ENCODE results near the gene LCN10.
A peak's percentile ranks its signal among the peaks of the same experiment; 100 is the strongest.
"Not testable (repeated sequence)": the region's sequence is repeated elsewhere in the genome, so short reads cannot be mapped to it uniquely, and the experiment has no call there.

Gene LCN10

GRCh38 chr9:136709454-136710109, 33.2 kb downstream of the LCN10 start:
- Histone ChIP-seq H4K20me1 (peaks cover 0 to 17% (median 0%) of the 10 kb centered on the region in 11 experiments; a peak in 5 of 22 replicates), H3K27me3 (peaks cover 0 to 15% (median 0%) of the 10 kb centered on the region in 11 experiments; a peak in 2 of 22 replicates), H3K9me3 (replicated peaks in 1 of 11) (no peaks in the 10 kb centered on the region), H3K4me3 (no peak overlapping the region), H3K4me1 (peaks cover 44 to 88% (median 73%) of the 10 kb centered on the region in 10 experiments), H3K9ac (no peak overlapping the region), H3K27ac (no peak overlapping the region), H3K4me2 (peak overlapping the region in 9 of 11 experiments; percentile 43 to 99 (median 64); a peak in 18 of 22 replicates), H3K36me3 (no peaks in the 10 kb centered on the region; a peak in 2 of 22 replicates)
- no peak for TF ChIP-seq Cebpa-rat (IDR thresholded peaks at IDR 0.05)

GRCh38 chr9:136707849-136708517, 34.8 kb downstream of the LCN10 start:
- Histone ChIP-seq H3K4me2 (peak overlapping the region; percentile 23 to 99 (median 59)), H3K36me3 (no peaks in the 10 kb centered on the region), H3K9me3 (replicated peaks in 1 of 11) (no peaks in the 10 kb centered on the region), H3K4me3 (no peak overlapping the region), H3K27me3 (peaks cover 0 to 14% (median 0%) of the 10 kb centered on the region in 11 experiments; a peak in 2 of 22 replicates), H3K4me1 (peaks cover 44 to 88% (median 73%) of the 10 kb centered on the region in 10 experiments), H4K20me1 (peaks cover 0 to 8% (median 0%) of the 10 kb centered on the region in 11 experiments; a peak in 4 of 22 replicates), H3K27ac (peak overlapping the region in 7 of 11 experiments; percentile 1 to 58 (median 40); a peak in 7 of 22 replicates), H3K9ac (peak overlapping the region in 4 of 11 experiments; percentile 3 to 50 (median 26); a peak in 4 of 22 replicates)
- TF ChIP-seq Cebpa-rat (IDR thresholded peaks at IDR 0.05): no peak

GRCh38 chr9:136707011-136707410, 35.7 kb downstream of the LCN10 start:
- Histone ChIP-seq H3K4me2 (peak overlapping the region in 10 of 11 experiments; percentile 29 to 99 (median 60); a peak in 12 of 22 replicates), H4K20me1 (peaks cover 0 to 8% (median 0%) of the 10 kb centered on the region in 11 experiments; a peak in 1 of 22 replicates), H3K27me3 (peaks cover 0 to 10% (median 0%) of the 10 kb centered on the region in 11 experiments; a peak in 2 of 22 replicates), H3K27ac (no peak overlapping the region), H3K9ac (no peak overlapping the region), H3K4me3 (no peak overlapping the region), H3K4me1 (peaks cover 42 to 97% (median 81%) of the 10 kb centered on the region in 10 experiments), H3K9me3 (replicated peaks in 1 of 11) (no peaks in the 10 kb centered on the region), H3K36me3 (no peaks in the 10 kb centered on the region)
- no peak for TF ChIP-seq Cebpa-rat (IDR thresholded peaks at IDR 0.05)

GRCh38 chr9:136705564-136705963, 37.2 kb downstream of the LCN10 start:
- H3K27me3 ChIP-seq: peaks cover 0 to 12% (median 0%) of the 10 kb centered on the region in 11 experiments; a peak in 4 of 22 replicates
- H3K9me3 ChIP-seq (replicated peaks in 1 of 11): no peaks in the 10 kb centered on the region
- TF ChIP-seq Cebpa-rat (IDR thresholded peaks at IDR 0.05): no peak
- H3K4me3 ChIP-seq: no peak overlapping the region
- H4K20me1 ChIP-seq: peaks cover 0 to 8% (median 0%) of the 10 kb centered on the region in 11 experiments; a peak in 1 of 22 replicates
- peak overlapping the region; percentile 49 to 100 (median 95) for H3K4me2 ChIP-seq
- H3K36me3 ChIP-seq: no peaks in the 10 kb centered on the region
- H3K27ac ChIP-seq: peak overlapping the region in 2 of 11 experiments; percentile 4 to 41; a peak in 2 of 22 replicates
- peaks cover 55 to 100% (median 91%) of the 10 kb centered on the region in 10 experiments for H3K4me1 ChIP-seq
- H3K9ac ChIP-seq: no peak overlapping the region

- H3K27ac ChIP-seq; H3K4me3 ChIP-seq; H3K9me3 ChIP-seq (replicated peaks in 1 of 11); H3K36me3 ChIP-seq; H3K9ac ChIP-seq; H4K20me1 ChIP-seq: not testable (repeated sequence)
- Histone ChIP-seq H3K27me3 (peaks cover 0 to 15% (median 0%) of the 10 kb centered on the region in 11 experiments; a peak in 4 of 22 replicates), H3K4me2 (peak overlapping the region in 10 of 11 experiments; percentile 68 to 100 (median 96); a peak in 19 of 22 replicates), H3K4me1 (peaks cover 63 to 100% (median 95%) of the 10 kb centered on the region in 10 experiments)
Measured at GRCh38 chr9:136704741-136705140, 38.0 kb downstream of the LCN10 start.

- Histone ChIP-seq H3K36me3 (no peaks in the 10 kb centered on the region), H3K27ac (peak overlapping the region in 9 of 11 experiments; percentile 32 to 90 (median 59); a peak in 16 of 22 replicates), H4K20me1 (no peaks in the 10 kb centered on the region; a peak in 1 of 22 replicates), H3K9ac (peak overlapping the region in 9 of 11 experiments; percentile 15 to 62 (median 52); a peak in 14 of 22 replicates), H3K4me1 (peaks cover 74 to 100% (median 95%) of the 10 kb centered on the region in 10 experiments), H3K9me3 (replicated peaks in 1 of 11) (no peaks in the 10 kb centered on the region), H3K4me3 (peak overlapping the region in 2 of 10 experiments; percentile 15 to 28; a peak in 2 of 20 replicates), H3K4me2 (peak overlapping the region; percentile 73 to 100 (median 96)), H3K27me3 (peaks cover 0 to 15% (median 0%) of the 10 kb centered on the region in 11 experiments; a peak in 4 of 22 replicates)
- no peak for TF ChIP-seq Cebpa-rat (IDR thresholded peaks at IDR 0.05)
Measured at GRCh38 chr9:136703276-136703860, 39.4 kb downstream of the LCN10 start.

- peak overlapping the region; percentile 82 to 100 (median 97) for H3K4me2 ChIP-seq
- H3K27ac ChIP-seq: peak overlapping the region in 10 of 11 experiments; percentile 46 to 90 (median 80); a peak in 21 of 22 replicates
- H3K9me3 ChIP-seq (replicated peaks in 1 of 11): no peaks in the 10 kb centered on the region
Measured at GRCh38 chr9:136701668-136702053, 41.1 kb downstream of the LCN10 start.

GRCh38 chr9:136700959-136701667, 41.6 kb downstream of the LCN10 start:
- Histone ChIP-seq H3K27me3 (peaks cover 0 to 18% (median 0%) of the 10 kb centered on the region in 11 experiments; a peak in 5 of 22 replicates), H3K9me3 (replicated peaks in 1 of 11) (no peaks in the 10 kb centered on the region), H3K9ac (peak overlapping the region; percentile 16 to 81 (median 70); a peak in 20 of 22 replicates), H3K4me3 (peak overlapping the region; percentile 7 to 65 (median 46); a peak in 19 of 20 replicates), H3K4me2 (peak overlapping the region; percentile 82 to 100 (median 97)), H3K36me3 (no peaks in the 10 kb centered on the region), H3K4me1 (peaks cover 83 to 98% (median 97%) of the 10 kb centered on the region in 10 experiments), H4K20me1 (no peaks in the 10 kb centered on the region; a peak in 1 of 22 replicates), H3K27ac (peak overlapping the region in 10 of 11 experiments; percentile 46 to 90 (median 80); a peak in 21 of 22 replicates)
- TF ChIP-seq Cebpa-rat (IDR thresholded peaks at IDR 0.05): no peak

More at GRCh38 chr9:136701668-136702053, 41.1 kb downstream of the LCN10 start:
- no peaks in the 10 kb centered on the region; a peak in 1 of 22 replicates for H4K20me1 ChIP-seq
- no peaks in the 10 kb centered on the region for H3K36me3 ChIP-seq
- no peak for TF ChIP-seq Cebpa-rat (IDR thresholded peaks at IDR 0.05)
- peak overlapping the region in 10 of 11 experiments; percentile 56 to 81 (median 72); a peak in 18 of 22 replicates for H3K9ac ChIP-seq
- peak overlapping the region in 8 of 10 experiments; percentile 7 to 65 (median 48); a peak in 14 of 20 replicates for H3K4me3 ChIP-seq
- peaks cover 0 to 15% (median 0%) of the 10 kb centered on the region in 11 experiments; a peak in 4 of 22 replicates for H3K27me3 ChIP-seq
- H3K4me1 ChIP-seq: peaks cover 78 to 97% (median 94%) of the 10 kb centered on the region in 10 experiments

Measured in BLaER1 treated with 17β-estradiol and CSF1 and Interleukin-3, amounts not matched to agents 10 nM and 100 nM (cell line).